ENCODE measurements around the gene INSYN2B.

INSYN2B gene

GRCh38 chr5:169886677-169887076 is 93.6 kb downstream of the INSYN2B start:
- DNase-seq: no peak

- DNase-seq: no peak
Observed at GRCh38 chr5:169886033-169886432, 94.3 kb downstream of the INSYN2B start.

GRCh38 chr5:169881702-169882303 is 98.5 kb downstream of the INSYN2B start:
- DNase-seq: no peak

GRCh38 chr5:169880785-169881184 is 99.5 kb downstream of the INSYN2B start:
- DNase-seq: no peak

- DNase-seq: no peak
Observed at GRCh38 chr5:169880012-169880663, 100.2 kb downstream of the INSYN2B start.

- DNase-seq: peak; percentile 19
Observed at GRCh38 chr5:169876386-169876785, 103.9 kb downstream of the INSYN2B start.

- no peak for DNase-seq
Observed at GRCh38 chr5:169875731-169876130, 104.6 kb downstream of the INSYN2B start.

- DNase-seq: no peak
Observed at GRCh38 chr5:169875091-169875728, 105.1 kb downstream of the INSYN2B start.

- no peak for DNase-seq
Observed at GRCh38 chr5:169874621-169875020, 105.7 kb downstream of the INSYN2B start.

GRCh38 chr5:169873642-169874041 is 106.7 kb downstream of the INSYN2B start:
- peak; percentile 33 for DNase-seq

GRCh38 chr5:169871826-169872490 is 108.3 kb downstream of the INSYN2B start:
- no peak for DNase-seq

- DNase-seq: no peak
Observed at GRCh38 chr5:169870211-169870610, 110.1 kb downstream of the INSYN2B start.

GRCh38 chr5:169869066-169869465 is 111.2 kb downstream of the INSYN2B start:
- DNase-seq: no peak

- DNase-seq: no peak
Observed at GRCh38 chr5:169867347-169867746, 112.9 kb downstream of the INSYN2B start.

- DNase-seq: no peak
Observed at GRCh38 chr5:169864483-169864882, 115.8 kb downstream of the INSYN2B start.

- DNase-seq: peak; percentile 6
Observed at GRCh38 chr5:169862391-169862811, 117.9 kb downstream of the INSYN2B start.

- DNase-seq: peak; percentile 67
Observed at GRCh38 chr5:169861934-169862333, 118.4 kb downstream of the INSYN2B start.

GRCh38 chr5:169861433-169861832 is 118.9 kb downstream of the INSYN2B start:
- no peak for DNase-seq

GRCh38 chr5:169860585-169860984 is 119.7 kb downstream of the INSYN2B start:
- no peak for DNase-seq

GRCh38 chr5:169856571-169856970 is 123.7 kb downstream of the INSYN2B start:
- DNase-seq: peak; percentile 82

GRCh38 chr5:169851321-169851850 is 128.9 kb downstream of the INSYN2B start:
- DNase-seq: no peak

GRCh38 chr5:169850409-169850808 is 129.9 kb downstream of the INSYN2B start:
- no peak for DNase-seq

- DNase-seq: no peak
Observed at GRCh38 chr5:169848792-169849191, 131.5 kb downstream of the INSYN2B start.
